ENCODE results near the gene SVBP. TPM values are rescaled to one million over a fixed set of nuclear protein-coding genes. Genes with fewer than 3 reads are reported as not detected.
"Not testable (repeated sequence)": the region's sequence is repeated elsewhere in the genome, so short reads cannot be mapped to it uniquely, and the experiment has no call there.

The SVBP gene
- total RNA-seq, 2 donors from 2014 or later, result 10.2 to 20.9 TPM

DNA sequence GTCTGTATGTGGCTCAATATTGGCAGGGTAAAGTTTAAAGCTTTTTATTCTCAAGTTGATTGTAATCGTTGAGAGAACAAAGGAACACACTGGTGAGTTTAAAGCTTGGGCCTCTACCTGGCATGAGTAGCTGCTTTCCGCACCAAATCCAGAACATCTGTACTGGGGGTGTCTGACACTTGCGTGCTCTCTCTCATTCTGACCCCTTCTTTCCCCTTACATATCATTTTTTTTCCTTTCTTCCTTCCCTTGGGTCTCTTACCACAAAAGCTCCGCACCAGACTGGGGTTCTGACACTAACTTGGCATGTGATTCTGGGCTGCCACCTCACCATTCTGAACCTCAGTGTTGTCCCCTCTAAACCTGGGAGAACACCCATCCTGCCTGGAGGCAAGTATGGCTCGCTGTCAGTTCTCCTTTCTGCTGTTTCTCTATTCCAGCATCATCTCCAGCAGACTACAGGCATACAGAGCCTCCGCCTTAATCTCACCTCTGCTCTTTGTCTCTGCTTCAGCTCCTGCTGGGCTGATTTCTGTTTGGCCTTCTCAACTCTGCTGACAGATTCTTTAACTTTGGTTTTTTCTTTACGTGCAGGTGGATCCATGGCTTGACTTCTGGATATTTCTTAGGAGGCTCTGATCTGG is 1.1 kb downstream of the SVBP start:
- Histone ChIP-seq H3K27me3 (replicated peaks; ENCODE audit: insufficient read depth) (no peaks in the 10 kb centered on the region), H3K4me1 (ENCODE audit: control insufficient read depth in 1 of 2, low read depth in 2 of 2) (peaks cover 9 to 17% of the 10 kb centered on the region in 2 donors), H3K4me3 (peak overlapping the region; percentile 97), H3K27ac (peak overlapping the region; percentile 71 to 99), H3K36me3 (no peaks in the 10 kb centered on the region), H3K9me3 (no peaks in the 10 kb centered on the region)
- TF ChIP-seq, protein P1, sequence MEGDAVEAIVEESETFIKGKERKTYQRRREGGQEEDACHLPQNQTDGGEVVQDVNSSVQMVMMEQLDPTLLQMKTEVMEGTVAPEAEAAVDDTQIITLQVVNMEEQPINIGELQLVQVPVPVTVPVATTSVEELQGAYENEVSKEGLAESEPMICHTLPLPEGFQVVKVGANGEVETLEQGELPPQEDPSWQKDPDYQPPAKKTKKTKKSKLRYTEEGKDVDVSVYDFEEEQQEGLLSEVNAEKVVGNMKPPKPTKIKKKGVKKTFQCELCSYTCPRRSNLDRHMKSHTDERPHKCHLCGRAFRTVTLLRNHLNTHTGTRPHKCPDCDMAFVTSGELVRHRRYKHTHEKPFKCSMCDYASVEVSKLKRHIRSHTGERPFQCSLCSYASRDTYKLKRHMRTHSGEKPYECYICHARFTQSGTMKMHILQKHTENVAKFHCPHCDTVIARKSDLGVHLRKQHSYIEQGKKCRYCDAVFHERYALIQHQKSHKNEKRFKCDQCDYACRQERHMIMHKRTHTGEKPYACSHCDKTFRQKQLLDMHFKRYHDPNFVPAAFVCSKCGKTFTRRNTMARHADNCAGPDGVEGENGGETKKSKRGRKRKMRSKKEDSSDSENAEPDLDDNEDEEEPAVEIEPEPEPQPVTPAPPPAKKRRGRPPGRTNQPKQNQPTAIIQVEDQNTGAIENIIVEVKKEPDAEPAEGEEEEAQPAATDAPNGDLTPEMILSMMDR (IDR thresholded peaks at IDR 0.05), result no peak
- no peak for ATAC-seq (ENCODE audit: insufficient number of reproducible peaks, low FRiP score, low read depth)
- no peak for DNase-seq (ENCODE audit: low spot score)

DNA sequence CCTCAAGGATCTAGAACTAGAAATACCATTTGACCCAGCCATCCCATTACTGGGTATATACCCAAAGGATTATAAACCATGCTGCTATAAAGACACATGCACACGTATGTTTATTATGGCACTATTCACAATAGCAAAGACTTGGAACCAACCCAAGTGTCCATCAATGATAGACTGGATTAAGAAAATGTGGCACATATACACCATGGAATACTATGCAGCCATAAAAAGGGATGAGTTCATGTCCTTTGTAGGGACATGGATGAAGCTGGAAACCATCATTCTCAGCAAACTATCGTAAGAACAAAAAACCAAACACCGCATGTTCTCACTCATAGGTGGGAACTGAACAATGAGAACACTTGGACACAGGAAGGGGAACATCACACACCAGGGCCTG is 2.4 kb downstream of the SVBP start:
- peaks cover 9 to 17% of the 10 kb centered on the region in 2 donors for H3K4me1 ChIP-seq (ENCODE audit: control insufficient read depth in 1 of 2, low read depth in 2 of 2)
- H3K27me3 ChIP-seq (replicated peaks; ENCODE audit: insufficient read depth); DNase-seq (ENCODE audit: low spot score); H3K36me3 ChIP-seq; ATAC-seq (ENCODE audit: insufficient number of reproducible peaks, low FRiP score, low read depth); H3K9me3 ChIP-seq; H3K27ac ChIP-seq; H3K4me3 ChIP-seq: not testable (repeated sequence)

DNA sequence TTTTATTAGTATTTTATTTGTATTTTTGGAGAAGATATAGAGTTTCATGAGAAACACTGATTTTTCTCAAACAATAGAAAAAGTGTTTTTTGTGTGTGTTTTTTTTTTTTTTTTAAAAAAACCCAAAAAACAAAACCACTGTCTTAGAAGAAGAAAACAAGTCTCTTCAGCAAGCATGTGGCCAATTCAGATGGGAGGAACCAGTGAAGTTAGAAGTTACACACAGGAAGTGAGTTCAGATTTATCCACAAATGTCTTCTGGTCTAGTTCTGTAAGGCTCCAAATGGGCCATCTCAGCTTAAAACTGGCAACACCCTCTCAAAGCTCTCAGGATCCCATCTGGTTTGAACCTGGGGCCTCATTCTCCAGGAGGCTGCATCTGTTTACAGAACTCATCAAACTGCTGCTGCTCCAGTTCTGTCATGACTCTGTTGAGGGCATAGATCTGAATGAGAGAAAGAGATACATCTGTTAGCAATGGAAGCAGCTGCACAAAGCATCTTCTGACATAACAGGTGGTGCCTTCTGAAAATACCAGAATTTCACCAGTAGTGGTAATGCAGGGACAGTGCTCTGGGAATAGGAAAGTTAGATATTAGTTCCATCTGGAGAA is 10.0 kb downstream of the SVBP start:
- ATAC-seq (ENCODE audit: insufficient number of reproducible peaks, low FRiP score, low read depth), result no peak
- no peak overlapping the region for H3K27ac ChIP-seq
- no peaks in the 10 kb centered on the region for H3K4me1 ChIP-seq (ENCODE audit: control insufficient read depth in 1 of 2, low read depth in 2 of 2)

DNA sequence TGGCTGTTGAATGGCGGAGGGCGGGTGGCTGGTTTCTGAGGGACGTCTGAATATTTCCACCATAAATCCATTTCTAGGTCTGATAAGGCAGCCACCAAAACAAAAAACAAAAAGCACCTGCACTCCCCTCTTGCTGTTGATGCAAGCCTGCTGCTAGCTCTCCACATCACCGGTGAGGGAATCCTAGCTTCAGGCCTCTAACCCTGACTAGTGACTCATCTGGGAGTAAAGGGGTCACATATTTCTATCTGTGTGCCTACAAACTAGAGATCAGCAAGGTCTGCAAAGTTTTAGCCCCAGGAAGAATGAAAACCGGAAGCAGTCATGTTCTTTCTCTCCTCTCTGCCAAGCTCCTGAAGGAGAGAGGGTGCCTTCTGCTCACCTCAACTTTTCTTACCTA is 10.6 kb downstream of the SVBP start:
- DNase-seq (ENCODE audit: low spot score), result no peak
- Histone ChIP-seq H3K9me3 (no peaks in the 10 kb centered on the region), H3K4me3 (no peak overlapping the region), H3K36me3 (peaks cover 5% of the 10 kb centered on the region), H3K4me1 (ENCODE audit: control insufficient read depth in 1 of 2, low read depth in 2 of 2) (no peaks in the 10 kb centered on the region), H3K27me3 (replicated peaks; ENCODE audit: insufficient read depth) (no peaks in the 10 kb centered on the region), H3K27ac (no peak overlapping the region)
- ATAC-seq (ENCODE audit: insufficient number of reproducible peaks, low FRiP score, low read depth), result no peak
- TF ChIP-seq, protein P1 (IDR thresholded peaks at IDR 0.05), result no peak

More for the DNA sequence above, 10.0 kb downstream of the SVBP start:
- Histone ChIP-seq H3K27me3 (replicated peaks; ENCODE audit: insufficient read depth) (no peaks in the 10 kb centered on the region), H3K4me3 (no peak overlapping the region), H3K36me3 (peaks cover 5% of the 10 kb centered on the region), H3K9me3 (no peaks in the 10 kb centered on the region)
- no peak for DNase-seq (ENCODE audit: low spot score)
- TF ChIP-seq, protein P1 (IDR thresholded peaks at IDR 0.05), result no peak

DNA sequence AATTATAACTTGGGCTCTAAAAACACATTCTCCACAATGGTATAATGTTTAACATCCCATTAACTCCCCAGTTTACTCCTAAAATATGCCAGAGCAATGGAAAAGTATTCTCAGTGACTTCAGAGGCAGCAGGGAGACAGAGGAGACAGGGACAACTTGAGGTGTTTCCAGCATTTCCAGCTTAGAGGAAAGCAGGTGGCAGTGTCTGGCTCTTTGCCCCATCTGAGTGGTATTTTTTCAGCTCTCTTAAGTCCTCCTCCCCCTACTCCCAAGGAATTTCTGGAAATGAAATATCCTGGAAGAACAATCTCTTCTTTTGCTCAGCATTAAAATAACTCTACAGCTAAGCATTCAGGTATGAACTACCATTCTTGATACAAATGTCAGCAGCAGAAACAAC is 11.0 kb downstream of the SVBP start:
- Histone ChIP-seq H3K9me3 (no peaks in the 10 kb centered on the region), H3K27ac (no peak overlapping the region), H3K4me1 (ENCODE audit: control insufficient read depth in 1 of 2, low read depth in 2 of 2) (no peaks in the 10 kb centered on the region), H3K4me3 (no peak overlapping the region), H3K27me3 (replicated peaks; ENCODE audit: insufficient read depth) (no peaks in the 10 kb centered on the region), H3K36me3 (peaks cover 5% of the 10 kb centered on the region)
- TF ChIP-seq, protein P1 (IDR thresholded peaks at IDR 0.05), result no peak
- DNase-seq (ENCODE audit: low spot score), result no peak
- ATAC-seq (ENCODE audit: insufficient number of reproducible peaks, low FRiP score, low read depth), result no peak

Measured in thoracic aorta (tissue), 2 donors.